CD4-positive, CD25-positive, alpha-beta regulatory T cell (primary cell): Measurements from ENCODE around the gene TSPYL6. TPM values are rescaled to one million over a fixed set of nuclear protein-coding genes. Genes with fewer than 3 reads are reported as not detected.
"Not testable (repeated sequence)": the region's sequence is repeated elsewhere in the genome, so short reads cannot be mapped to it uniquely, and the experiment has no call there.

Experiments used
- ATAC-seq, 2 donors: fragments of 150-1000 bp; cut with Tn5 transposase; one replicate each; pipeline ENCODE4 v1.10.0; 2021; ENCODE audit warnings: low read depth in 2 of 2, moderate number of reproducible peaks in 2 of 2, moderate library complexity in 1 of 2
- DNase-seq, 3 donors: peaks; one replicate each; pipeline versions ENCODE4 v3.0.0 to v3.0.0-alpha.2; 2012 to 2022; ENCODE audit warnings: mixed read lengths in 1 of 3
- H3K27ac ChIP-seq: one replicate; pipeline ENCODE4 v1.7.0; 2013; ENCODE audit warnings: mild to moderate bottlenecking, low read length; ENCODE audit not compliant: insufficient read depth, poor library complexity, severe bottlenecking
- H3K27me3 ChIP-seq: one replicate; pipeline ENCODE4 v1.7.0; 2013; ENCODE audit warnings: low read length; ENCODE audit not compliant: control insufficient read depth, insufficient read depth
- H3K36me3 ChIP-seq: one replicate; pipeline ENCODE4 v1.7.0; 2013; ENCODE audit warnings: mild to moderate bottlenecking, low read length, moderate library complexity; ENCODE audit not compliant: control insufficient read depth, insufficient read depth
- H3K4me1 ChIP-seq: 2 replicates; pipeline ENCODE4 v1.7.0; 2013; ENCODE audit warnings: mild to moderate bottlenecking, low read length; ENCODE audit not compliant: insufficient read depth, control insufficient read depth, poor library complexity, severe bottlenecking
- H3K4me3 ChIP-seq: one replicate; pipeline ENCODE4 v1.7.0; 2013; ENCODE audit warnings: low read depth, mild to moderate bottlenecking, low read length, moderate library complexity
- H3K9me3 ChIP-seq, 2 experiments: 1 replicate in 1 of 2; 2 replicates in 1 of 2; pipeline ENCODE4 v1.7.0; 2013; ENCODE audit warnings: low read length in 2 of 2, mild to moderate bottlenecking in 1 of 2, moderate library complexity in 1 of 2; ENCODE audit not compliant: control insufficient read depth in 2 of 2
- H3K27ac Mint-ChIP-seq, 3 donors: one replicate each; pipeline ENCODE4 v1.8.0; 2020 to 2022; ENCODE audit warnings: mild to moderate bottlenecking in 3 of 3, mixed read lengths in 3 of 3, moderate library complexity in 2 of 3
- H3K27me3 Mint-ChIP-seq: one replicate; pipeline ENCODE4 v1.8.0; 2022; ENCODE audit warnings: mild to moderate bottlenecking, mixed read lengths
- H3K36me3 Mint-ChIP-seq: one replicate; pipeline ENCODE4 v1.8.0; 2020; ENCODE audit warnings: mixed read lengths
- H3K4me1 Mint-ChIP-seq, 4 donors: one replicate each; pipeline ENCODE4 v1.8.0; 2020 to 2022; ENCODE audit warnings: mixed read lengths in 4 of 4, mild to moderate bottlenecking in 1 of 4
- H3K4me3 Mint-ChIP-seq, 4 donors: one replicate each; pipeline ENCODE4 v1.8.0; 2020 to 2022; ENCODE audit warnings: mild to moderate bottlenecking in 4 of 4, mixed read lengths in 4 of 4, moderate library complexity in 3 of 4
- H3K9me3 Mint-ChIP-seq, 7 donors: one replicate each; pipeline ENCODE4 v1.8.0; 2020 to 2022; ENCODE audit warnings: mixed read lengths in 7 of 7, mild to moderate bottlenecking in 3 of 7, moderate library complexity in 2 of 7
- polyA plus RNA-seq, 4 donors: library from polyadenylated mRNA; unstranded; fragments of 300-500 nt; fragmentation: Illumina TruSeq; gene quantifications; one replicate each; pipeline ENCODE4 v1.2.3, GENCODE V29; 2021
- total RNA-seq: library from RNA; stranded (reverse); gene quantifications from one replicate; pipeline ENCODE4 v1.2.3, GENCODE V29; 2022

The TSPYL6 gene
- total and polyA plus RNA-seq, 5 donors from 2014 or later, result not detected

DNA sequence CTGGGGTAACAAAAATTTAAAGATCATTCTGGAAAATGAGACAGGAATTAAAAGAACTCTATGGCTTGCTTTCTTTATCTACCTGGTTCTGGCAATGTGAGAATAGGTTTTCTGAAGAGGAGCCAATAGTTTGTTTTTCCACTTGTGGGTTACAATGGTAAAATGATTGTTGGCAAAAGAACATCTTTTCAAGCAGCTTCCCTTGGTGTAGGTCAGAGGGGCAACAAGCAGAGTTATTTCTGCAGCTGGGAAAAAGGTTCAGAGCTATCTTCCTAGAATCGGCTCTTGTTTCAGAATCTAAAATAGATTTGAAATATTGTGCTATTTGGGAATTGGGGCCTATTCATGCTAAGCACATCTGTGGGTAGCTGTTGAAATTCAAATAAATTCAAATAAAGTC is 11.5 kb upstream of the TSPYL6 start:
- Histone ChIP-seq H3K4me1 (no peaks in the 10 kb centered on the region), H3K9me3 (no peaks in the 10 kb centered on the region), H3K27me3 (no peaks in the 10 kb centered on the region), H3K36me3 (peaks cover 3% of the 10 kb centered on the region), H3K27ac (no peak overlapping the region), H3K4me3 (no peak overlapping the region)
- Mint-ChIP-seq H3K36me3 (peaks cover 17% of the 10 kb centered on the region), H3K27me3 (no peaks in the 10 kb centered on the region), H3K27ac (no peak overlapping the region), H3K4me1 (peaks cover 0 to 8% (median 2%) of the 10 kb centered on the region in 4 donors), H3K4me3 (no peak overlapping the region), H3K9me3 (peaks cover 0 to 6% (median 3%) of the 10 kb centered on the region in 7 donors)
- DNase-seq, result no peak
- ATAC-seq, result no peak

DNA sequence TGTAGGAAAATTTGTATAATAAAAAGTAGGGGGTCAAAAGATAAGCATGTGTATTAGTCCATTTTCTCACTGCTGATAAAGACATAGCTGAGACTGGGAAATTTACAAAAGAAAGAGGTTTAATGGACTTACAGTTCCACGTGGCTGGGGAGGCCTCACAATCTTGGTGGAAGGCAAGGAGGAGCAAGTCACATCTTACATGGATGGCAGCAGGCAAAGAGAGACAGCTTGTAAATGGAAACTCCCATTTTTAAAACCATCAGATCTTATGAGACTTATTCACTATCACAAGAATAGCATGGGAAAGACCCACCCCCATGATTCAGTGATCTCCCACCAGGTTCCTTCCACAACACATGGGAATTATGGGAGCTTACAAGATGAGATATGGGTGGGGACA is 9.1 kb upstream of the TSPYL6 start:
- not testable (repeated sequence) for H3K4me3 Mint-ChIP-seq, H3K4me1 ChIP-seq, H3K27me3 Mint-ChIP-seq, DNase-seq, H3K4me1 Mint-ChIP-seq, H3K9me3 ChIP-seq, H3K27ac Mint-ChIP-seq, ATAC-seq, H3K4me3 ChIP-seq, H3K36me3 ChIP-seq, H3K27ac ChIP-seq, H3K9me3 Mint-ChIP-seq, H3K27me3 ChIP-seq
- H3K36me3 Mint-ChIP-seq, result peaks cover 15% of the 10 kb centered on the region

GRCh38 chr2:54262015-54262765 is 6.2 kb upstream of the TSPYL6 start:
- Histone ChIP-seq H3K4me3 (no peak overlapping the region), H3K4me1 (no peaks in the 10 kb centered on the region), H3K9me3 (no peaks in the 10 kb centered on the region), H3K27ac (no peak overlapping the region), H3K27me3 (no peaks in the 10 kb centered on the region), H3K36me3 (peaks cover 3% of the 10 kb centered on the region)
- H3K27me3 Mint-ChIP-seq, result no peaks in the 10 kb centered on the region
- no peak overlapping the region for H3K4me3 Mint-ChIP-seq
- no peak for ATAC-seq
- peaks cover 15% of the 10 kb centered on the region for H3K36me3 Mint-ChIP-seq
- no peak overlapping the region for H3K27ac Mint-ChIP-seq
- DNase-seq, result no peak
- no peaks in the 10 kb centered on the region for H3K4me1 Mint-ChIP-seq
- peaks cover 0 to 6% (median 0%) of the 10 kb centered on the region in 7 donors for H3K9me3 Mint-ChIP-seq

DNA sequence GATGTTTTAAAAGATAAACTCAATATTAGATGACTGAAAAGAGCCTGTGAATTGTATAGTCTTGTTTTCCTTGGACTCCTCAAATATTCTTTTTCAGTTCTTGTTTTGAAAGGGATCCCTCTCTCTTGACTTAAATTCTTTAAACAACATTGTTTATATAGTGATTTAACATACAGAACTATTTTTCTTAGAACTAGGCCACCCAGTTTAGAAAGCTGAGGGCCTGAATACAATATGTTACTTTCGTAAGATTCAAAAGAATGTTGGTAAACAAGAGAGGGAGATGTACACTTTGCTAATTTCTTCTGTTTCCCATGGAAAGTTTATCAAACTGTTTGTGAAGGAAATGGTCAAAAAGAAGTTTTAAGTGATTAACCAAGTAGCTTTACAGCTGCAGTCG is 5.5 kb upstream of the TSPYL6 start:
- H3K4me3 ChIP-seq, result no peak overlapping the region
- no peak overlapping the region for H3K27ac Mint-ChIP-seq
- ATAC-seq (no peak), DNase-seq (no peak)
- peaks cover 3% of the 10 kb centered on the region for H3K36me3 ChIP-seq
- H3K27me3 Mint-ChIP-seq, result no peaks in the 10 kb centered on the region
- no peaks in the 10 kb centered on the region for H3K27me3 ChIP-seq
- H3K4me1 Mint-ChIP-seq, result no peaks in the 10 kb centered on the region
- H3K27ac ChIP-seq, result no peak overlapping the region
- peaks cover 15% of the 10 kb centered on the region for H3K36me3 Mint-ChIP-seq
- no peak overlapping the region for H3K4me3 Mint-ChIP-seq
- no peaks in the 10 kb centered on the region for H3K9me3 ChIP-seq
- no peaks in the 10 kb centered on the region for H3K4me1 ChIP-seq
- peaks cover 0 to 6% (median 0%) of the 10 kb centered on the region in 7 donors for H3K9me3 Mint-ChIP-seq

- Mint-ChIP-seq H3K27me3 (no peaks in the 10 kb centered on the region), H3K4me1 (no peaks in the 10 kb centered on the region), H3K9me3 (peaks cover 0 to 7% (median 0%) of the 10 kb centered on the region in 7 donors), H3K4me3 (no peak overlapping the region), H3K27ac (no peak overlapping the region), H3K36me3 (peaks cover 12% of the 10 kb centered on the region)
- no peak for ATAC-seq
- Histone ChIP-seq H3K36me3 (peaks cover 3% of the 10 kb centered on the region), H3K27ac (no peak overlapping the region), H3K4me3 (no peak overlapping the region), H3K9me3 (no peaks in the 10 kb centered on the region), H3K27me3 (no peaks in the 10 kb centered on the region), H3K4me1 (no peaks in the 10 kb centered on the region)
- DNase-seq, result no peak
Observed at GRCh38 chr2:54260241-54260595, 4.2 kb upstream of the TSPYL6 start.

DNA sequence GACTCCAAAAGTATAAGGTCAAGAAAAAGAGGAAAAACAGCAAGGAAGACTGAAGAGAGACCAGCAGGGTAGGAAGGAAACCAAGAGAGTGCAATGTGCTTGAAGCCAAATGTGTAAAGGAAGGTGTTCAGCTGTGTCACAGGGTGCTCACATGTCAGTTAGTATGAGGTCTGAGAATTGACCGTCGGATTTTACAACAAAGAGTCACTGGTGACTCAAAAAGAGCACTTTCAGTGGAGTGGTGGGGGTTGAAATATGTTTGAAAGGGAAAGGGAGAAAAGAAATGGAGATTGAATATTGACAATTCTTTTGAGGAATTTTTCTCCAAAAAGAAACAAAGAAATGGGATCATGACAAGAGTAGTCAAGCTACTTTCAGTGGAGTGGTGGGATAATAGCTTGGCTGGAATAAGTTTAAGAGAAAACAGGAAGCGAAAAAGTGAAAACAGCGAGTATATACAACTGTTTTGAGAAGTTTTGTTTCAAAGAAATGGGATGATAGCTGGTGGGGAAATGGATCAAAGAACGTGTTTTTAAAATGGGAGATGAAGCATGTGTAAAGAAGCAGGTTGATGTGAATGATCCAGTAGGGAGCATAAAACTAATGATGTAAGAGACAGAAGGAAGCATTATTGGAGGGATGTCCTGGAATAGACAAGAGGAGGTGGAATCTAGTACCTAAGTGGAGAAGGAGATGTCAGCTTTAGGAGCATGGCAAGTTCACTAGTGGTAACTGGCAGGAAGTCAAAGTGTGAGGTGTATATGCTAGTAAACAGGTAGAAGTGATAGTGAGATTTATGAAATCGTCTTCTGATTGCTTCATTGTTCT is 3.6 kb upstream of the TSPYL6 start:
- H3K27ac ChIP-seq, result no peak overlapping the region
- no peaks in the 10 kb centered on the region for H3K4me1 Mint-ChIP-seq
- no peak overlapping the region for H3K4me3 ChIP-seq
- H3K27ac Mint-ChIP-seq, result no peak overlapping the region
- no peaks in the 10 kb centered on the region for H3K9me3 ChIP-seq
- H3K9me3 Mint-ChIP-seq, result peaks cover 0 to 6% (median 0%) of the 10 kb centered on the region in 7 donors
- no peaks in the 10 kb centered on the region for H3K4me1 ChIP-seq
- H3K27me3 ChIP-seq, result no peaks in the 10 kb centered on the region
- H3K4me3 Mint-ChIP-seq, result no peak overlapping the region
- DNase-seq (peak in 1 of 3 donors; percentile 7), ATAC-seq (no peak)
- H3K27me3 Mint-ChIP-seq, result no peaks in the 10 kb centered on the region
- H3K36me3 Mint-ChIP-seq, result peaks cover 8% of the 10 kb centered on the region
- H3K36me3 ChIP-seq, result peaks cover 3% of the 10 kb centered on the region

DNA sequence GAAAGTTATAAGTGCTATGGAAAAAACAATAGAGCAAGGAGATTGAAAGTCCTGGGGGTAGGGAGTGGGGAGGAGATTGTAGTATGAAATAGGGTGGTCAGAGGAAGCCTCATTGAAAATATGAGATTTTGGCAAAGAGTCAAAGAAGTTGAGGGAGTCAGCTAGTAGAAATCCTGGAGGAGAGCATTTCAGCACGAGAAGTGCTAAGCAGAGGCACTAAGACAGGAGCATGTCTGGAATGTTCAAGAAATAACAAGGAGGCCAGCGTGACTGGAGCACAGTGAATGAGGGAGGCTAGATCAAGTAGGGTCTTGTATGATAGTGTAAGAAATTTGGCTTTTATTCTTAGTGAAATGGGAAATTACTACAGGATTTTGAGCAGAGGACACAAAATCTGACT is 2.1 kb upstream of the TSPYL6 start:
- H3K36me3 ChIP-seq, result no peaks in the 10 kb centered on the region
- Mint-ChIP-seq H3K27me3 (no peaks in the 10 kb centered on the region), H3K36me3 (peaks cover 15% of the 10 kb centered on the region), H3K4me1 (no peaks in the 10 kb centered on the region), H3K4me3 (no peak overlapping the region), H3K9me3 (peaks cover 0 to 6% (median 2%) of the 10 kb centered on the region in 7 donors), H3K27ac (no peak overlapping the region)
- no peaks in the 10 kb centered on the region for H3K4me1 ChIP-seq
- no peaks in the 10 kb centered on the region for H3K9me3 ChIP-seq
- H3K27me3 ChIP-seq, result no peaks in the 10 kb centered on the region
- DNase-seq, result no peak
- H3K4me3 ChIP-seq, result no peak overlapping the region
- ATAC-seq, result no peak
- no peak overlapping the region for H3K27ac ChIP-seq
